ENCODE results near the gene CAGE1.
"Not testable (repeated sequence)": the region's sequence is repeated elsewhere in the genome, so short reads cannot be mapped to it uniquely, and the experiment has no call there.

CAGE1 gene

GRCh38 chr6:7409740-7410139 is 20.2 kb upstream of the CAGE1 start:
- DNase-seq (ENCODE audit: low read depth) = no peak

GRCh38 chr6:7406743-7407142 is 17.2 kb upstream of the CAGE1 start:
- no peak for DNase-seq (ENCODE audit: low read depth)

DNA sequence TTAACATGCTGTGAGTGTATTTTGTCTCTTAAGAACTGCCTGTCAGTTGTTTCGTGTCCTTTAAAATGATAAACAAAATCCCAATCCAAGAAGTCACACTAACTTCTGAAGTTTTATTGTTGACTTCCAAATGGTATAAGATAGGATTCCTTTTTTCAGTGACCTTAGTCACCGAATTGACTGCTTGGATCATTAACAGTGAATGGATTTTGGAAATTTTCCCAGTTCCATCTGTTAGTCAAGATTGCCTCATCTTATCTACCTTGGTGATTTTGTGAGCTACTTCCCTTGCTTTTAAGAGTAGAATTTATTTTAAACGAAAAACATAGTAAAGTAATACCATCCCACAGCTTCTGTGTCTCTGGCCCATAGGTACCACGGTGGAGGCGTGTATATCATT is 15.0 kb upstream of the CAGE1 start:
- no peak for DNase-seq (ENCODE audit: low read depth)

DNA sequence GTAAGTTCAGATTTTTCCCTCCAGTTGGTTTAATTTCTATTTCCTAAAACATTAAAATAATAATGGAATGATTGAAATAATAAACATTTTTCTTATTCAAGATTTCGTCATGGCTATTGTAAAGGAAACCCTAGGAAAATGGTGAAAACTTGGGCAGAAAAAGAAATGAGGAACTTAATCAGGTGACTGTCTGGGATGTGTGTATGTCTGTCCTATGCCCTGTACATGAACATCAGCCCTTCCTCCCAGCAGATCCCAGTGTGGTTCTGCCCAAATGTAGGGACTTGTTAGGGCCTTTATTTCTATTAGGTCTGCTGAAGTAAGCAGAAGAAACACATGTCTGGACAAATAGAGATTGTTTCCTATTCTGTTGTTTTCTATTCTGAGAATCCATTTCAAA is 13.2 kb upstream of the CAGE1 start:
- DNase-seq (ENCODE audit: low read depth) = no peak

GRCh38 chr6:7401075-7401474 is 11.5 kb upstream of the CAGE1 start:
- no peak for DNase-seq (ENCODE audit: low read depth)

- no peak for DNase-seq (ENCODE audit: low read depth)
These were observed 2.9 kb upstream of the CAGE1 start for GRCh38 chr6:7392402-7392801.

GRCh38 chr6:7391151-7391550 is 1.6 kb upstream of the CAGE1 start:
- DNase-seq (ENCODE audit: low read depth) = no peak

DNA sequence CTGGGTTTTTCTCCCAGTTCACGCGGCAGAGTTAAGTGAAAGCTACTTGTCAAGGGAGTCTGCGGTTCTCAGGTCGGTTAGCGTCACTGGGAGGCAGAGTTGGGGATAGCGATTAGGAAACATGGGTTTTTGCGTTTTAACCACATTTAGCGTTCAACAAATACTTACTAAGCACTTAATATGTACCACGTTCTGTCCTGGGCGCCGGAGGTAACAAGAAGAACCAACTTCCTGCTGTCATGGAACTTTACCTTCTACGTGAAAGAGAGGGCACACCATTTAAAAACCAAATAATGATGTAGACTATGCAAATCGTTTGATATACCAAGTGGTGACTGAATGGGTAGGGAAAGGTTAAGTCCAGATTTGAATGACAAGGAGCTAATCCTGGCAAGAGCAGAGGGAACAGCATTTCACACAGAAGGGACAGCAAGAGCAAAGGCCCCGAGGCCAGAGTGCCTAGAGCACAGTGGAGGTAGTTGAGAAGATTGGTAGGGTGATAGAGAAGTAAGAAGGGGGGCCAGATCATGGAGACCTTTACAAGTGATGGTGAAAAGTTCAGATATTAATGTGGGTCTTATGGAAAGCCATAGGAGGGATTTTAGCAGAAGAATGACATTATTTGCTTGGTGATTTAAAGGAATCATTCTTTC is 810 bp upstream of the CAGE1 start:
- DNase-seq (ENCODE audit: low read depth) = no peak

DNA sequence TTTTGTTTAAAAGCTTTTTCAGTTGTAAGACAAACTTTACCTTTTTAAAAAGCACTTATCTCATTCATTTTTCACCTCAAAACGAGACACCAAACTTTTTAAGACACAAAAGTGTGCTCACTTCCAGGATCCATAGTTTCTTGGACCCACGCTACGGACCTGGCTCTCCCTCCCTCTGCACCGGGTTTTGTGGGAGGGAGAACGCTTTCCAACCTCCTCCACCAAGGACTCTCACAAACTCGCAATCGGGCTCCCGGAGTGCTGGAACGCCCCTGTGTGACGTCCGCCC is 436 bp downstream of the CAGE1 start:
- DNase-seq (ENCODE audit: low read depth) = no peak

DNA sequence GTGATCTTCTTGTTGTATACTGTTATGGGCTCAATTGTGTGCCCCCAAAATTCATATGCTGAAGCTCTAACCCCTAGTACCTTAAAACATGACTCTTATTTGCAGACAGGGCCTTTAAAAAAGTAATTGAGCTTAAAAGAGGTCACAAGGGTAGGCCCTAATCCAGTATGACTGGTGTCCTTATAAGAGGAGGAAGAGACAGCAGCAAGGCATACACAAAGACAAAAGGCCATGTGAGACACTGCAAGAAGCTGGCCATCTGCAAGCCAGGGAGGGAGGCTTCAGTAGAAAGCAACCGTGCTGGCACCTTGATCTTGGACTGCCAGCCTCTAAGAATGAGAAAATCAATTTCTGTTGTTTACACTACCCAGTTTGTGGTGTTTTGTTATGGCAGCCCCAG is 8.4 kb downstream of the CAGE1 start:
- no peak for DNase-seq (ENCODE audit: low read depth)

DNA sequence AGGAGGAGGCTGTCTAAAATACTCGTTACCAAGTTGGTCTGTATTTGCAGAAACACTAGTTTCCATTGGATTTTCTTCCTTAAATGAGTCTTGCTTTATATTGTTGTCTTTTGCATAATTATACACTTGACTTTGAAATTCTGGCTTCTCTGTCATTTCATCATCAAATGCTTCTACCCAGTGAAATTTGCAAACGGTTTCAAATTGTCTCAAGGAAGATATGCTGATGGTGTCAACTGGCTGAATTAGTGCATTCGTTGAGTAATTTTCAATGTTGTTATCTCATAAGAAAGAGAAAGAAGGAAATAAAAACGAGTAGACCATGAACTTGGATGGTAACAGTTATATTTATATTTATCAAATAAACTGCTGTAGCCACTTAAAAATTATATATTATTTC is 10.8 kb downstream of the CAGE1 start:
- no peak for DNase-seq (ENCODE audit: low read depth)

DNA sequence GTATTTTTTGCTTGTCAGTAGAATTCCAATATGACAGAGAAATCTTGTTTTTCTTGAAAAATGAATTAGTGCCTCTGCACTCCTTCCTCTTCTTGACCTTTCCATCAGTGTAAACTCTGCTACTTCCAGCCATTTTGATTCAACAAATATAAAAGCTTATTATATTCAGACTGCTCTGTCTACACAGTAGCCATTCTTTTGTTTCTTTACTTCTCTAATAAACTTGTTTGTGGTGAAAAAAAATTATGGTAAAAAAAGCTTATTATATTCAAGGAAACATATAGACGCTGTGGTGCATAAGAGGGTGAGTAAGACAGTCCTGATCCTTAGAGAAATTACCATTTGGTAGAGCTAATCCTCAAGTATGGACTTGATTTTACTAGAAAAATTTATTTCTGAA is 11.6 kb downstream of the CAGE1 start:
- no peak for DNase-seq (ENCODE audit: low read depth)

DNA sequence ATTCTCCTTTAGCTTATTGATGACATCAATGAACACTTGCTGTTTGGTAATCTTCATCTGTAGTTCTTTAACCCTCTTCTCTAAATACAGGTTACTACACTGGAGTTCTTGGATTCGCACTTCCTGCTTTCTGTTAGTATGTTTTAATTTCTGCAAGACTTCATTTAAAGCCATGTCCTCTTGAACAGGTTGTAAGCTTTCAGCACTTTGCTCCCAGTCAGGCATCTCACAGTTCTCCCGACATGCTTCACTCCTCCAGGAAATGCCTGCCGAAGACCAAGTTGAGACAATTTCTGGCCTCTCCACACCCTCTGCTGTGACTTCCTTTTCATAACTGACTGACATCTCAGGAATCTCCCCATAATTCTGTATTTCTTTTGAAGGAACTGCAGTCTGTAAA is 15.8 kb downstream of the CAGE1 start:
- DNase-seq (ENCODE audit: low read depth) = no peak

GRCh38 chr6:7367408-7367807 is 22.1 kb downstream of the CAGE1 start:
- DNase-seq (ENCODE audit: low read depth) = no peak

DNA sequence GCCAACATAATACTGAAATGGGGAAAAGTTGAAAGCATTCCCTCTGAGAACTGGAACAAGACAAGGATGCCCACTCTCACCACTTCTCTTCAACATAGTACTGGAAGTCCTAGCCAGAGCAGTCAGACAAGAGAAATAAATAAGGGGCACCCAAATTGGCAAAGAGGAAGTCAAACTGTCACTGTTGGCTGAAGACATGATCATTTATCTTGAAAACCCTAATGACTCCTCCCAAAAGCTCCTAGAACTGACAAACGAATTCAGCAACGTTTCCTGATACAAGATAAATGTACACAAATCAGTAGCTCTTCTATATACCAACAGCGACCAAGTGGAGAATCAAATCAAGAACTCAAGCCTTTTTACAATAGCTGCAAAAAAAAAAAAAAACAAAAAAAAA is 37.6 kb downstream of the CAGE1 start:
- not testable (repeated sequence) for DNase-seq (ENCODE audit: low read depth)

- not testable (repeated sequence) for DNase-seq (ENCODE audit: low read depth)
These were observed 39.0 kb downstream of the CAGE1 start for GRCh38 chr6:7350591-7350990.

DNA sequence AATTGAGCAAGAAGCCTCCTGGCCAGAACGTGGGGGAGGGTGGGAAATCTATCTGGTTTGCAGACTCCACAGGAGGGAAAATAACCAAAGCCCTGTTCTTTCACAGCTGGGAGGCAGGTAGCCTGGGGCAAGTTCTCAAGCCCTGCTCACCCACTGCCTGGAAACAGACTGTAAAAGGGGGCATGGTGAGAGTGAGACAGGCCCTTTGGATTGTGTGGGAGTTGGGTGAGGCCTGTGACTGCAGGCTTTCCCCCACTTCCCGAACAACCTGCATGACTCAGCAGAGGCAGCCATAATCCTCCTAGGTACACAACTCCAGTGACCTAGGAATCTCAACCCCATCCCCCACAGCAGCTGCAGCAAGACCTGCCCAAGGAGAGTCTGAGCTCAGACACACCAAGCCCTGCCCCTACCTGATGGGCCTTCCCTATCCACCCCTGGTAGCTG is 42.0 kb downstream of the CAGE1 start:
- DNase-seq (ENCODE audit: low read depth) = not testable (repeated sequence)

GRCh38 chr6:7344773-7345450 is 44.6 kb downstream of the CAGE1 start:
- DNase-seq (ENCODE audit: low read depth) = not testable (repeated sequence)

DNA sequence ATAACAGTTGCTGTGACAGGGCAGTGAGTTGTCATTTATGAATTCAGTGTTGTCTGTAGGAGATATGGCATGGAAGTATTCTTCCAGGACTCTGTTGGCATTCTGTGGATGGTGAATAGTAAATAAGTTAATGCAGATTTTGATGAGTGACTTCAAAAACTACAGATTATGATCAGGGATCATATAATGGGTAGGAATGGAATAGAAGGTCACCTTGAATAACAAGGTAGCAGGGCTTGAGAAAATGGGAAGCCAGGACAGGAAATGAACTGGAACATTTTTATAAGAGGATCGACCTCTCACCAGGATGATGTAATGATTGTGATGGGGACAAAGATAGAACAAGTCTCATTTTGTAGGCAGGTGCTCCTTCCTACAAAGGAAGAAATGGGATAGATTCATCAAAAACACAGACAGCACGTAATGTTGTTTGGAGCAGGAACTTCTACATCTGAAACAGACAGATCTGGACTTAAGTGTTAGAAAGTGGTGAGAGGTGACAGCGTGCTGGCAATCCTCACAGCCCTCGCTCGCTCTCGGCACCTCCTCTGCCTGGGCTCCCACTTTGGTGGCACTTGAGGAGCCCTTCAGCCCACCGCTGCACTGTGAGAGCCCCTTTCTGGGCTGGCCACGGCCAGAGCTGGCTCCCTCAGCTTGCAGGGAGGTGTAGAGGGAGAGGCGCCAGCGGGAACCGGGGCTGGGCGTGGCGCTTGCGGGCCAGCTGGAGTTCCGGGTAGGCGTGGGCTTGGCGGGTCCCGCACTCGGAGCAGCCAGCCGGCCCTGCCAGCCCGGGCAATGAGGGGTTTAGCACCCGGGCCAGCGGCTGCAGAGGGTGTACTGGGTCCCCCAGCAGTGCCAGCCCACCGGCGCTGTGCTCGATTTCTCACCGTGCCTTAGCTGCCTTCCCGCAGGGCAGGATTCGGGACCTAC is 45.7 kb downstream of the CAGE1 start:
- DNase-seq (ENCODE audit: low read depth) = no peak

GRCh38 chr6:7341989-7342742 is 47.4 kb downstream of the CAGE1 start:
- DNase-seq (ENCODE audit: low read depth) = no peak

DNA sequence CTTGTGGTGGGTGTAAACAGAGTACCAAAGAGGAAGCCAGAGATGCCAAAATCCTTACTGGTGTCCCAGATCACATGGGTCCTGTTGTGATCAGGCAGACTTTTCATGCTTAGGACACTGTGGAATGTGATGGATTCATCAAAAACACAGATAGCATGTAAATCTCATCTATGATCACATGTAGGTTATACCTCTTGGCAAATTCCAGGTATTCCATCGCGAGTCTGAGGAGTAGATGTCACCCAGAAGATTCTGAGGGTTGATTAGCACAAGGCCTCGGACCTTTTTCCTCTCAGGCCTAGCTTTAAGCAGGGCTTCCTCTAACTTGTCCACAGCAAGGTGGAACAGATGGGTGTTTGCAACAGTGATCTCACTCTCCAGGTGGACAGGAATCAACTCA is 48.3 kb downstream of the CAGE1 start:
- DNase-seq (ENCODE audit: low read depth) = no peak

- DNase-seq (ENCODE audit: low read depth) = not testable (repeated sequence)
These were observed 50.4 kb downstream of the CAGE1 start for GRCh38 chr6:7339007-7339732.

All from stimulated activated CD8-positive, alpha-beta memory T cell treated with anti-CD3 and anti-CD28 coated beads, Interleukin-12 subunit alpha, Interleukin-12 subunit beta, amount 100 ng/mL, for 4 hours (primary cell).